Measurements from ENCODE around the gene KHDC4. TPM values are rescaled to one million over a fixed set of nuclear protein-coding genes. Genes with fewer than 3 reads are reported as not detected.

Gene KHDC4
- total RNA-seq, 1 experiment from 2014 or later, result 93.3 TPM

DNA sequence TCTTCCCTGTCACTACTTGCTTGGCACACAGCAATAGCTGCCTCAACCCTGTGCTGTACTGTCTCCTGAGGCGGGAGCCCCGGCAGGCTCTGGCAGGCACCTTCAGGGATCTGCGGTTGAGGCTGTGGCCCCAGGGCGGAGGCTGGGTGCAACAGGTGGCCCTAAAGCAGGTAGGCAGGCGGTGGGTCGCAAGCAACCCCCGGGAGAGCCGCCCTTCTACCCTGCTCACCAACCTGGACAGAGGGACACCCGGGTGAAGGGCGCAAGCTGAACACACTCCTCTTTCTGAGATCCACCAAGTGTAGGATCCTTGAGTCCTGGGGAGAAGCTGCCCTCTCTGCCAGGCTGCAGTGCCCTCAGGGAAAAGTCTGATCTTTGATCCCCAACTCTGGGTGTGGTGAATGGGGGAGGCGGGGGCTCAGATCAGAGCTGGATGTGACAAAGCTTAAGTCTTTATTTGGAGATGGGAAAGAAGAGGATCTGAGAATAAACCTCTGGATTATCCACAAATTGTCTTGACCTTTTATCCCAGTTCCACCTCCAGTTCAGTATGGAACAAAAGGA, 8.4 kb upstream of the KHDC4 start:
- TF ChIP-seq, protein P1, sequence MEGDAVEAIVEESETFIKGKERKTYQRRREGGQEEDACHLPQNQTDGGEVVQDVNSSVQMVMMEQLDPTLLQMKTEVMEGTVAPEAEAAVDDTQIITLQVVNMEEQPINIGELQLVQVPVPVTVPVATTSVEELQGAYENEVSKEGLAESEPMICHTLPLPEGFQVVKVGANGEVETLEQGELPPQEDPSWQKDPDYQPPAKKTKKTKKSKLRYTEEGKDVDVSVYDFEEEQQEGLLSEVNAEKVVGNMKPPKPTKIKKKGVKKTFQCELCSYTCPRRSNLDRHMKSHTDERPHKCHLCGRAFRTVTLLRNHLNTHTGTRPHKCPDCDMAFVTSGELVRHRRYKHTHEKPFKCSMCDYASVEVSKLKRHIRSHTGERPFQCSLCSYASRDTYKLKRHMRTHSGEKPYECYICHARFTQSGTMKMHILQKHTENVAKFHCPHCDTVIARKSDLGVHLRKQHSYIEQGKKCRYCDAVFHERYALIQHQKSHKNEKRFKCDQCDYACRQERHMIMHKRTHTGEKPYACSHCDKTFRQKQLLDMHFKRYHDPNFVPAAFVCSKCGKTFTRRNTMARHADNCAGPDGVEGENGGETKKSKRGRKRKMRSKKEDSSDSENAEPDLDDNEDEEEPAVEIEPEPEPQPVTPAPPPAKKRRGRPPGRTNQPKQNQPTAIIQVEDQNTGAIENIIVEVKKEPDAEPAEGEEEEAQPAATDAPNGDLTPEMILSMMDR (conservative IDR thresholded peaks at IDR 0.05; ENCODE audit: low read depth, low read length), result no peak
- TF ChIP-seq EZH2 (IDR thresholded peaks at IDR 0.05; ENCODE audit: borderline replicate concordance, low read depth, low read length, poor library complexity, severe bottlenecking), result no peak
- intact Hi-C loops (cut with micrococcal nuclease; ENCODE audit: unreplicated experiment), result loop anchor here (5.0 kb wide), 1 partner anchor 35 kb away; the partner anchor contains the start of gene ARHGEF2
- no peak for DNase-seq (ENCODE audit: low spot score)
- BruUV-seq (replicated peaks), result no TSS peak
- H3K9me3 ChIP-seq (ENCODE audit: low read depth, low read length, poor library complexity, severe bottlenecking), result no peaks in the 10 kb centered on the region
- H3K27me3 ChIP-seq (replicated peaks; ENCODE audit: insufficient read depth, low read depth, low read length, poor library complexity), result no peaks in the 10 kb centered on the region
- peaks cover 23% of the 10 kb centered on the region for H3K4me1 ChIP-seq (ENCODE audit: insufficient read depth, low read length, poor library complexity, severe bottlenecking)
- H3K36me3 ChIP-seq (ENCODE audit: insufficient read depth, low read length, poor library complexity, severe bottlenecking), result peaks cover 14% of the 10 kb centered on the region
- peak overlapping the region; percentile 71 for H3K27ac ChIP-seq (ENCODE audit: low read depth, low read length, poor library complexity, severe bottlenecking)
- POLR2A ChIA-PET (ENCODE audit: low non-redundant PET), result no interaction called here
- CTCF ChIA-PET, result no interaction called here
- no peak overlapping the region for H3K4me3 ChIP-seq (ENCODE audit: low read depth, low read length, poor library complexity, severe bottlenecking)

DNA sequence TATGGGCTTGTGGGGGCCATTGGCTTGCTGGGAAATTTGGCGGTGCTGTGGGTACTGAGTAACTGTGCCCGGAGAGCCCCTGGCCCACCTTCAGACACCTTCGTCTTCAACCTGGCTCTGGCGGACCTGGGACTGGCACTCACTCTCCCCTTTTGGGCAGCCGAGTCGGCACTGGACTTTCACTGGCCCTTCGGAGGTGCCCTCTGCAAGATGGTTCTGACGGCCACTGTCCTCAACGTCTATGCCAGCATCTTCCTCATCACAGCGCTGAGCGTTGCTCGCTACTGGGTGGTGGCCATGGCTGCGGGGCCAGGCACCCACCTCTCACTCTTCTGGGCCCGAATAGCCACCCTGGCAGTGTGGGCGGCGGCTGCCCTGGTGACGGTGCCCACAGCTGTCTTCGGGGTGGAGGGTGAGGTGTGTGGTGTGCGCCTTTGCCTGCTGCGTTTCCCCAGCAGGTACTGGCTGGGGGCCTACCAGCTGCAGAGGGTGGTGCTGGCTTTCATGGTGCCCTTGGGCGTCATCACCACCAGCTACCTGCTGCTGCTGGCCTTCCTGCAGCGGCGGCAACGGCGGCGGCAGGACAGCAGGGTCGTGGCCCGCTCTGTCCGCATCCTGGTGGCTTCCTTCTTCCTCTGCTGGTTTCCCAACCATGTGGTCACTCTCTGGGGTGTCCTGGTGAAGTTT, 7.8 kb upstream of the KHDC4 start:
- POLR2A ChIA-PET (ENCODE audit: low non-redundant PET), result no interaction called here
- Histone ChIP-seq H3K9me3 (ENCODE audit: low read depth, low read length, poor library complexity, severe bottlenecking) (no peaks in the 10 kb centered on the region), H3K36me3 (ENCODE audit: insufficient read depth, low read length, poor library complexity, severe bottlenecking) (peaks cover 7% of the 10 kb centered on the region), H3K27ac (ENCODE audit: low read depth, low read length, poor library complexity, severe bottlenecking) (peak overlapping the region; percentile 71), H3K4me3 (ENCODE audit: low read depth, low read length, poor library complexity, severe bottlenecking) (no peak overlapping the region), H3K27me3 (replicated peaks; ENCODE audit: insufficient read depth, low read depth, low read length, poor library complexity) (no peaks in the 10 kb centered on the region), H3K4me1 (ENCODE audit: insufficient read depth, low read length, poor library complexity, severe bottlenecking) (peaks cover 23% of the 10 kb centered on the region)
- DNase-seq (ENCODE audit: low spot score), result no peak
- intact Hi-C loops (cut with micrococcal nuclease; ENCODE audit: unreplicated experiment), result loop anchor here (5.0 kb wide), 1 partner anchor 35 kb away; the partner anchor contains the start of gene ARHGEF2
- TF ChIP-seq EZH2 (IDR thresholded peaks at IDR 0.05; ENCODE audit: borderline replicate concordance, low read depth, low read length, poor library complexity, severe bottlenecking), result no peak
- TF ChIP-seq, protein P1 (conservative IDR thresholded peaks at IDR 0.05; ENCODE audit: low read depth, low read length), result no peak
- CTCF ChIA-PET, result no interaction called here
- no TSS peak for BruUV-seq (replicated peaks)

DNA sequence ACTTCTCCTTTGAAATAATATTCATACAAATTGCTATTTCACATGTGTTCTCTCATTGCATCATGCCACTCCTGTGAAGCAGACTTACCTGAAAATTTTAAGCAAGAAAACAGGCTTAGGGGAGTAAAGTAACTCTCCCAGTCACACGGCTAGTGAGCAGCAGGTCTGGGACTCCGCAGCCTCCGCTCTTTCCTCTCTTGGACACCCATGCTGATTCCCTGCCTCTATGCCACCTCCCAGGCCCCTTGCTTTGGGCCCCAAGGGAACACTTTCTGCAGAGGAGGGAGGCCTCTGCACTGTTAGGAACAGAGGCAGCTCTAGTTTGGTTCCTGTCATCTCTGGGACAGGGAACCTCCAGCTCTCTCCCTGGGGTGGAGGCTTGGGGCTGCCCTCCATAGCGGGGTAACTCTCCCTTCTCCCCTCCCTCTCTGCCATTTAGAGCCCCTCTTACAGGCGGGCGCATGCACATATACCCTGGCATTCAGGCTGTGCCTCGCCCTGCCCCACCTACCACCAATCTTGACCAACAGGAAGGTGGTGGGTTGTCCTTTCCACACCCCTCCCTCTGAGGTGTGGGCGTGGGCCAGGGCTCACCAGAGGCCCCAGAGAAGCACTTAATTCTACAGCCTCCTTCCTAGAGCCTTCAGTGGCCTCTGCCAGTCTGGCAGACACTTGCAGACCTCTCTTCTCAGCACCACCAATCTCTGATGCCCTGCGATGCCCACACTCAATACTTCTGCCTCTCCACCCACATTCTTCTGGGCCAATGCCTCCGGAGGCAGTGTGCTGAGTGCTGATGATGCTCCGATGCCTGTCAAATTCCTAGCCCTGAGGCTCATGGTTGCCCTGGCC, 7.0 kb upstream of the KHDC4 start, which contains the start of gene RXFP4:
Gene RXFP4, plus strand, starts transcription at position 646 of the 852 bp plus-strand sequence. Its CDS starts 72 bp downstream, at position 718.
- ChIA-PET CTCF (no interaction called here), POLR2A (ENCODE audit: low non-redundant PET) (interaction anchor here (0.6 kb wide), 2 partner anchors 22 to 38 kb away, joined by 9 to 17 read pairs; no protein-coding TSS in a partner anchor)
- H3K9me3 ChIP-seq (ENCODE audit: low read depth, low read length, poor library complexity, severe bottlenecking), result no peaks in the 10 kb centered on the region
- no peaks in the 10 kb centered on the region for H3K27me3 ChIP-seq (replicated peaks; ENCODE audit: insufficient read depth, low read depth, low read length, poor library complexity)
- no peaks in the 10 kb centered on the region for H3K36me3 ChIP-seq (ENCODE audit: insufficient read depth, low read length, poor library complexity, severe bottlenecking)
- peaks cover 23% of the 10 kb centered on the region for H3K4me1 ChIP-seq (ENCODE audit: insufficient read depth, low read length, poor library complexity, severe bottlenecking)
- intact Hi-C loops (cut with micrococcal nuclease; ENCODE audit: unreplicated experiment), result loop anchor here (5.0 kb wide), 1 partner anchor 36 kb away; the partner anchor contains the start of gene ARHGEF2
- no peak for TF ChIP-seq EZH2 (IDR thresholded peaks at IDR 0.05; ENCODE audit: borderline replicate concordance, low read depth, low read length, poor library complexity, severe bottlenecking)
- TF ChIP-seq, protein P1 (conservative IDR thresholded peaks at IDR 0.05; ENCODE audit: low read depth, low read length), result no peak
- DNase-seq (ENCODE audit: low spot score), result peak; percentile 30
- BruUV-seq (replicated peaks), result no TSS peak
- no peak within 1 kb of the TSS for H3K4me3 ChIP-seq (ENCODE audit: low read depth, low read length, poor library complexity, severe bottlenecking)
- H3K27ac ChIP-seq (ENCODE audit: low read depth, low read length, poor library complexity, severe bottlenecking), result peak within 1 kb of the TSS; percentile 71
